HUES48 (cell line): ENCODE results near the gene RNF149.

ENCODE experiments used
- H3K27ac ChIP-seq: one replicate; pipeline ENCODE4 v1.7.0; 2013; ENCODE audit warnings: low read depth, low read length, inconsistent platforms
- H3K27me3 ChIP-seq: 2 replicates; pipeline ENCODE4 v1.6.1; 2013; ENCODE audit warnings: mild to moderate bottlenecking, low read length; ENCODE audit not compliant: control insufficient read depth, insufficient read depth
- H3K36me3 ChIP-seq: 2 replicates; pipeline ENCODE4 v1.6.1; 2013; ENCODE audit warnings: low read length; ENCODE audit not compliant: control insufficient read depth, insufficient read depth
- H3K4me1 ChIP-seq: 2 replicates; pipeline ENCODE4 v1.6.1; 2013; ENCODE audit warnings: mild to moderate bottlenecking, low read length; ENCODE audit not compliant: control insufficient read depth, insufficient read depth
- H3K4me3 ChIP-seq: 2 replicates; pipeline ENCODE4 v1.5.1; 2013; ENCODE audit warnings: mild to moderate bottlenecking, low read depth, low read length
- H3K9ac ChIP-seq: 2 replicates; pipeline ENCODE4 v1.6.1; 2013; ENCODE audit warnings: mild to moderate bottlenecking, low read depth, low read length, moderate library complexity
- H3K9me3 ChIP-seq: 2 replicates; pipeline ENCODE4 v1.6.1; 2013; ENCODE audit warnings: low read length; ENCODE audit not compliant: control insufficient read depth, insufficient read depth

The RNF149 gene

GRCh38 chr2:101273056-101273455 is 35.4 kb downstream of the RNF149 start:
- H3K27ac ChIP-seq = no peak overlapping the region
- no peaks in the 10 kb centered on the region for H3K9me3 ChIP-seq
- H3K9ac ChIP-seq = no peak overlapping the region
- H3K36me3 ChIP-seq = peaks cover 74% of the 10 kb centered on the region
- no peaks in the 10 kb centered on the region for H3K4me1 ChIP-seq
- H3K27me3 ChIP-seq = no peaks in the 10 kb centered on the region
- H3K4me3 ChIP-seq = no peak overlapping the region

GRCh38 chr2:101272045-101272784 is 36.3 kb downstream of the RNF149 start:
- Histone ChIP-seq H3K27ac (no peak overlapping the region), H3K4me3 (no peak overlapping the region), H3K4me1 (no peaks in the 10 kb centered on the region), H3K27me3 (no peaks in the 10 kb centered on the region), H3K9me3 (no peaks in the 10 kb centered on the region), H3K36me3 (peaks cover 82% of the 10 kb centered on the region), H3K9ac (no peak overlapping the region)

GRCh38 chr2:101270700-101271259 is 37.7 kb downstream of the RNF149 start:
- H3K27me3 ChIP-seq = no peaks in the 10 kb centered on the region
- H3K4me3 ChIP-seq = no peak overlapping the region
- no peaks in the 10 kb centered on the region for H3K9me3 ChIP-seq
- no peak overlapping the region for H3K9ac ChIP-seq
- no peak overlapping the region for H3K27ac ChIP-seq
- H3K4me1 ChIP-seq = no peaks in the 10 kb centered on the region
- peaks cover 90% of the 10 kb centered on the region for H3K36me3 ChIP-seq

- no peak overlapping the region for H3K27ac ChIP-seq
- no peak overlapping the region for H3K4me3 ChIP-seq
- no peaks in the 10 kb centered on the region for H3K4me1 ChIP-seq
- H3K27me3 ChIP-seq = no peaks in the 10 kb centered on the region
- H3K36me3 ChIP-seq = peaks cover 100% of the 10 kb centered on the region
- H3K9ac ChIP-seq = no peak overlapping the region
- H3K9me3 ChIP-seq = no peaks in the 10 kb centered on the region
These were observed 40.5 kb downstream of the RNF149 start for GRCh38 chr2:101267671-101268656.

- H3K27me3 ChIP-seq = no peaks in the 10 kb centered on the region
- no peak overlapping the region for H3K4me3 ChIP-seq
- no peak overlapping the region for H3K9ac ChIP-seq
- H3K36me3 ChIP-seq = peaks cover 96% of the 10 kb centered on the region
- H3K9me3 ChIP-seq = no peaks in the 10 kb centered on the region
- H3K27ac ChIP-seq = peak overlapping the region; percentile 4
- H3K4me1 ChIP-seq = no peaks in the 10 kb centered on the region
These were observed 42.5 kb downstream of the RNF149 start for GRCh38 chr2:101265893-101266499.

- peaks cover 90% of the 10 kb centered on the region for H3K36me3 ChIP-seq
These were observed 44.1 kb downstream of the RNF149 start for GRCh38 chr2:101264360-101264939.

GRCh38 chr2:101263377-101263800 is 45.1 kb downstream of the RNF149 start:
- H3K9me3 ChIP-seq = no peaks in the 10 kb centered on the region
- no peak overlapping the region for H3K4me3 ChIP-seq
- H3K36me3 ChIP-seq = peaks cover 90% of the 10 kb centered on the region
- no peaks in the 10 kb centered on the region for H3K27me3 ChIP-seq
- no peak overlapping the region for H3K27ac ChIP-seq
- no peaks in the 10 kb centered on the region for H3K4me1 ChIP-seq
- no peak overlapping the region for H3K9ac ChIP-seq

More at GRCh38 chr2:101264360-101264939, 44.1 kb downstream of the RNF149 start:
- Histone ChIP-seq H3K4me1 (no peaks in the 10 kb centered on the region), H3K27me3 (no peaks in the 10 kb centered on the region), H3K9me3 (no peaks in the 10 kb centered on the region), H3K4me3 (no peak overlapping the region), H3K9ac (no peak overlapping the region), H3K27ac (no peak overlapping the region)

- Histone ChIP-seq H3K4me3 (no peak overlapping the region), H3K9me3 (no peaks in the 10 kb centered on the region), H3K9ac (no peak overlapping the region), H3K27me3 (no peaks in the 10 kb centered on the region), H3K27ac (no peak overlapping the region), H3K36me3 (peaks cover 86% of the 10 kb centered on the region), H3K4me1 (no peaks in the 10 kb centered on the region)
These were observed 46.4 kb downstream of the RNF149 start for GRCh38 chr2:101262142-101262541.

GRCh38 chr2:101258804-101259203 is 49.7 kb downstream of the RNF149 start:
- Histone ChIP-seq H3K27ac (no peak overlapping the region), H3K9me3 (no peaks in the 10 kb centered on the region), H3K27me3 (no peaks in the 10 kb centered on the region), H3K4me3 (no peak overlapping the region), H3K9ac (no peak overlapping the region), H3K4me1 (peaks cover 7% of the 10 kb centered on the region), H3K36me3 (peaks cover 52% of the 10 kb centered on the region)

GRCh38 chr2:101256316-101256715 is 52.2 kb downstream of the RNF149 start:
- no peak overlapping the region for H3K27ac ChIP-seq

More at GRCh38 chr2:101256316-101256715, 52.2 kb downstream of the RNF149 start:
- Histone ChIP-seq H3K27me3 (no peaks in the 10 kb centered on the region), H3K36me3 (peaks cover 32% of the 10 kb centered on the region), H3K9me3 (no peaks in the 10 kb centered on the region), H3K9ac (no peak overlapping the region), H3K4me1 (peaks cover 15% of the 10 kb centered on the region), H3K4me3 (no peak overlapping the region)
